PC-3 (cell line): ENCODE results near the gene GOLGA7B. TPM values are rescaled to one million over a fixed set of nuclear protein-coding genes. Genes with fewer than 3 reads are reported as not detected.

Experiments used
- ATAC-seq: fragments of 200-7000 bp; cut with Tn5 transposase; 2 replicates; pipeline ENCODE4 v1.9.1; 2020; ENCODE audit warnings: mild to moderate bottlenecking, moderate library complexity
- BruUV-seq: library from RNA; stranded (reverse); fragments of 400-500 nt; replicated peaks from 2 replicates; lab custom pipeline; 2021; lab: Mats Ljungman, UMichigan
- CTCF ChIA-PET: fragments of 300-600 bp; sonication (Branson Sonifier 250); formaldehyde crosslinking; loops from one replicate; lab custom pipeline; 2022; ENCODE audit warnings: antibody characterized with exemption; lab: Charles Lee
- POLR2A ChIA-PET: fragments of 300-600 bp; sonication (Branson Sonifier 250); formaldehyde crosslinking; loops from one replicate; lab custom pipeline; 2022; ENCODE audit warnings: antibody characterized with exemption; ENCODE audit not compliant: unreplicated experiment; lab: Charles Lee
- DNase-seq: peaks from one replicate; pipeline ENCODE4 v3.0.0-alpha.2; 2015
- H2AFZ ChIP-seq: fragments of 300-600 bp; sonication (generic); 2 replicates; pipeline ENCODE4 v1.6.0; 2016; ENCODE audit warnings: antibody characterized with exemption, low read length
- H3F3A ChIP-seq: fragments of 300-600 bp; sonication (generic); one replicate; pipeline ENCODE4 v1.6.0; 2017; ENCODE audit warnings: antibody characterized with exemption, low read length, control low read depth, mild to moderate bottlenecking; ENCODE audit not compliant: unreplicated experiment
- H3K27ac ChIP-seq: fragments of 300-600 bp; sonication (generic); 2 replicates; pipeline ENCODE4 v1.5.1; 2016; ENCODE audit warnings: mild to moderate bottlenecking, low read length
- H3K27me3 ChIP-seq: fragments of 300-600 bp; sonication (generic); 2 replicates; pipeline ENCODE4 v1.6.1; 2016; ENCODE audit warnings: low read length, mixed read lengths
- H3K36me3 ChIP-seq: fragments of 300-600 bp; sonication (generic); 2 replicates; pipeline ENCODE4 v1.6.1; 2016; ENCODE audit warnings: low read depth, mixed run types, low read length, mixed read lengths
- H3K4me1 ChIP-seq: fragments of 300-600 bp; sonication (generic); 2 replicates; pipeline ENCODE4 v1.5.1; 2016; ENCODE audit warnings: low read length; ENCODE audit not compliant: insufficient read depth
- H3K4me2 ChIP-seq: fragments of 300-600 bp; sonication (generic); 2 replicates; pipeline ENCODE4 v1.6.0; 2016; ENCODE audit warnings: low read length
- H3K4me3 ChIP-seq: fragments of 300-600 bp; sonication (generic); 2 replicates; pipeline ENCODE4 v1.5.1; 2016; ENCODE audit warnings: mild to moderate bottlenecking, low read length, mixed read lengths
- H3K79me2 ChIP-seq: fragments of 300-600 bp; sonication (generic); 2 replicates; pipeline ENCODE4 v1.6.1; 2017; ENCODE audit warnings: low read length, mixed read lengths
- H3K9ac ChIP-seq: fragments of 300-600 bp; sonication (generic); 2 replicates; pipeline ENCODE4 v1.6.0; 2016; ENCODE audit warnings: mild to moderate bottlenecking, low read length
- H3K9me2 ChIP-seq: fragments of 300-600 bp; sonication (generic); replicated peaks from 2 replicates; pipeline ENCODE4 v1.6.1; 2016; ENCODE audit warnings: mixed run types, low read length, mixed read lengths
- H3K9me3 ChIP-seq: fragments of 300-600 bp; sonication (generic); 2 replicates; pipeline ENCODE4 v1.6.1; 2016; ENCODE audit warnings: low read length, mixed read lengths
- H4K20me1 ChIP-seq: fragments of 300-600 bp; sonication (generic); 2 replicates; pipeline ENCODE4 v1.6.1; 2016; ENCODE audit warnings: low read length, mixed read lengths
- CTCF ChIP-seq: fragments of 300-600 bp; sonication (generic); conservative IDR thresholded peaks from 2 replicates; pipeline ENCODE4 v1.5.1; 2017; ENCODE audit warnings: antibody characterized with exemption, low read depth, mild to moderate bottlenecking, low read length
- EZH2 ChIP-seq: fragments of 300-600 bp; sonication (generic); IDR thresholded peaks from one replicate; pipeline ENCODE4 v1.6.1; 2017; ENCODE audit warnings: antibody characterized with exemption, mild to moderate bottlenecking, low read length; ENCODE audit not compliant: unreplicated experiment
- EZH2phosphoT487 ChIP-seq: fragments of 300-600 bp; sonication (generic); IDR thresholded peaks from 2 replicates; pipeline ENCODE4 v1.6.1; 2018; ENCODE audit warnings: mild to moderate bottlenecking, antibody characterized with exemption, low read length, borderline replicate concordance
- intact Hi-C: fragments of 100-400 bp; cut with micrococcal nuclease; formaldehyde crosslinking; loops from 2 replicates; pipeline ENCODE4 v1.9.0; 2023
- total RNA-seq: library from RNA; depleted of rRNA; stranded (reverse); fragments of >200 nt; gene quantifications from 2 replicates; pipeline ENCODE4 v1.2.3, GENCODE V29; 2014

The GOLGA7B gene
- total RNA-seq, 1 experiment from 2014 or later, result 0.26 TPM

- no peaks in the 10 kb centered on the region for H3K79me2 ChIP-seq
- peaks cover 12% of the 10 kb centered on the region for H3K4me1 ChIP-seq
- BruUV-seq, result no TSS peak
- DNase-seq, result no peak
- H3F3A ChIP-seq, result no peaks in the 10 kb centered on the region
- POLR2A ChIA-PET, result no interaction called here
- CTCF ChIA-PET, result no interaction called here
- H3K9me3 ChIP-seq, result no peaks in the 10 kb centered on the region
- no peak overlapping the region for H3K27ac ChIP-seq
- H3K36me3 ChIP-seq, result no peaks in the 10 kb centered on the region
- no peaks in the 10 kb centered on the region for H3K27me3 ChIP-seq
- H3K4me3 ChIP-seq, result no peak overlapping the region
- H2AFZ ChIP-seq, result no peak overlapping the region
- TF ChIP-seq EZH2 (no peak), EZH2phosphoT487 (no peak), CTCF (no peak)
- no peak overlapping the region for H3K4me2 ChIP-seq
- no peak for ATAC-seq
- no peak overlapping the region for H3K9ac ChIP-seq
- no peaks in the 10 kb centered on the region for H3K9me2 ChIP-seq
- no peaks in the 10 kb centered on the region for H4K20me1 ChIP-seq
- intact Hi-C loops, result no loop called here
These were observed 44.4 kb downstream of the GOLGA7B start for GRCh38 chr10:97894092-97894491.

- H3K36me3 ChIP-seq, result no peaks in the 10 kb centered on the region
- DNase-seq (no peak), ATAC-seq (no peak)
- H3K4me3 ChIP-seq, result no peak overlapping the region
- H3K27me3 ChIP-seq, result no peaks in the 10 kb centered on the region
- no peak overlapping the region for H3K4me2 ChIP-seq
- BruUV-seq, result no TSS peak
- H3K27ac ChIP-seq, result no peak overlapping the region
- ChIA-PET CTCF (no interaction called here), POLR2A (no interaction called here)
- H3K9me2 ChIP-seq, result no peaks in the 10 kb centered on the region
- no peaks in the 10 kb centered on the region for H3F3A ChIP-seq
- H4K20me1 ChIP-seq, result no peaks in the 10 kb centered on the region
- no peak overlapping the region for H3K9ac ChIP-seq
- no peak for TF ChIP-seq CTCF
- TF ChIP-seq EZH2, result no peak
- TF ChIP-seq EZH2phosphoT487, result no peak
- peaks cover 3% of the 10 kb centered on the region for H3K4me1 ChIP-seq
- no peaks in the 10 kb centered on the region for H3K9me3 ChIP-seq
- H2AFZ ChIP-seq, result no peak overlapping the region
- H3K79me2 ChIP-seq, result no peaks in the 10 kb centered on the region
- intact Hi-C loops, result no loop called here
These were observed 45.4 kb downstream of the GOLGA7B start for GRCh38 chr10:97895084-97895483.

- DNase-seq (no peak), ATAC-seq (no peak)
- Histone ChIP-seq H3F3A (no peaks in the 10 kb centered on the region), H3K27ac (no peak overlapping the region), H3K27me3 (no peaks in the 10 kb centered on the region), H3K36me3 (no peaks in the 10 kb centered on the region), H3K79me2 (no peaks in the 10 kb centered on the region), H3K9me2 (no peaks in the 10 kb centered on the region), H3K9ac (no peak overlapping the region), H2AFZ (no peak overlapping the region), H3K4me2 (no peak overlapping the region), H3K4me3 (no peak overlapping the region), H3K9me3 (no peaks in the 10 kb centered on the region), H3K4me1 (no peaks in the 10 kb centered on the region), H4K20me1 (no peaks in the 10 kb centered on the region)
- CTCF ChIA-PET, result no interaction called here
- BruUV-seq, result no TSS peak
- TF ChIP-seq CTCF (no peak), EZH2 (no peak), EZH2phosphoT487 (no peak)
- intact Hi-C loops, result no loop called here
- POLR2A ChIA-PET, result no interaction called here
These were observed 46.3 kb downstream of the GOLGA7B start for GRCh38 chr10:97895915-97896314.
